DMS153 (cell line): ENCODE measurements around the gene LINC00305.

Experiments
- DNase-seq: peaks from one replicate; lab custom pipeline; 2025; lab: John Stamatoyannopoulos, UW

LINC00305 gene

DNA sequence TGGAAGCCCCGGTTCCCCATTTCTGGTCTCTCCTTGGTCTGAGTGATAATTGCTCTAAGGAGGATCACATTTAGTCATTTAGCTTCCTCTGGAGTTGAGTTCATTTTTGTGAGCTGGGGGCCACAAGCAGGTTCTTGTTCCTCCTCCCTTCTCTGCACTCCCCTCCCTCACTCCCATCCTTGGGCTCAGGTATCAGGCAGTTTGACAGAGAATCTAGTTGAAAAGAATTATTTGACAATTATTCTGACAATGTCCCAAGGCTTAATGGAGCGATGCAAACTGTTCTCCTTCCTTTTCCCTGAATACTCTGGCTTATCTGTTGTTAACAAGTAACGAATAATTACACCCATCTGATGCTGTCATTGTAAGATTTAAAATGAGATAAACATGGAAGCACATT is 117.5 kb downstream of the LINC00305 start:
- DNase-seq = no peak
